Ishikawa (cell line): ENCODE results near the gene FAM120B.

Source experiments
- CEBPB ChIP-seq: IDR thresholded peaks from 2 replicates; pipeline ENCODE4 v1.6.1; 2012
- CREB1 ChIP-seq: IDR thresholded peaks from 2 replicates; pipeline ENCODE4 v1.6.1; 2012; ENCODE audit warnings: low read depth
- EGR1 ChIP-seq: IDR thresholded peaks from 2 replicates; pipeline ENCODE4 v1.6.1; 2012
- EP300 ChIP-seq: IDR thresholded peaks from 2 replicates; pipeline ENCODE4 v1.6.1; 2012; ENCODE audit warnings: borderline replicate concordance
- FOXM1 ChIP-seq: IDR thresholded peaks from 2 replicates; pipeline ENCODE4 v1.6.1; 2012; ENCODE audit warnings: low read depth, borderline replicate concordance
- MAX ChIP-seq: IDR thresholded peaks from 2 replicates; pipeline ENCODE4 v1.6.1; 2012
- NFIC ChIP-seq: IDR thresholded peaks from 2 replicates; pipeline ENCODE4 v1.6.1; 2012
- RAD21 ChIP-seq: IDR thresholded peaks from 2 replicates; pipeline ENCODE4 v1.6.1; 2012; ENCODE audit warnings: low read depth
- REST ChIP-seq: IDR thresholded peaks from 2 replicates; pipeline ENCODE4 v1.6.1; 2012; ENCODE audit warnings: low read depth, mild to moderate bottlenecking
- TAF1 ChIP-seq: IDR thresholded peaks from 2 replicates; pipeline ENCODE4 v1.6.1; 2012; ENCODE audit warnings: low read depth, mild to moderate bottlenecking
- TCF12 ChIP-seq: IDR thresholded peaks from 2 replicates; pipeline ENCODE4 v1.6.1; 2012; ENCODE audit warnings: low read depth
- TEAD4 ChIP-seq: IDR thresholded peaks from 2 replicates; pipeline ENCODE4 v1.6.1; 2012
- USF1 ChIP-seq: IDR thresholded peaks from 2 replicates; pipeline ENCODE4 v1.6.1; 2012
- YY1 ChIP-seq: IDR thresholded peaks from 2 replicates; pipeline ENCODE4 v1.6.1; 2012; ENCODE audit warnings: low read depth
- ZBTB7A ChIP-seq: IDR thresholded peaks from 2 replicates; pipeline ENCODE4 v1.6.1; 2012; ENCODE audit warnings: low read depth

Gene FAM120B

GRCh38 chr6:170367241-170367640 is 60.7 kb downstream of the FAM120B start:
- TF ChIP-seq YY1 (no peak), CEBPB (no peak), REST (no peak), ZBTB7A (no peak), NFIC (no peak), CREB1 (no peak), TEAD4 (no peak), TCF12 (no peak), TAF1 (no peak)

- TF ChIP-seq CREB1 = no peak
- no peak for TF ChIP-seq ZBTB7A
- TF ChIP-seq TCF12 = no peak
- TF ChIP-seq YY1 = no peak
- no peak for TF ChIP-seq RAD21
- no peak for TF ChIP-seq EP300
- TF ChIP-seq TAF1 = no peak
- TF ChIP-seq EGR1 = no peak
- no peak for TF ChIP-seq CEBPB
- no peak for TF ChIP-seq REST
- TF ChIP-seq FOXM1 = no peak
- TF ChIP-seq MAX = no peak
- no peak for TF ChIP-seq TEAD4
- no peak for TF ChIP-seq USF1
- TF ChIP-seq NFIC = no peak
Measured at GRCh38 chr6:170368544-170368943, 62.0 kb downstream of the FAM120B start.

- no peak for TF ChIP-seq CEBPB
- TF ChIP-seq CREB1 = no peak
Measured at GRCh38 chr6:170369403-170369802, 62.8 kb downstream of the FAM120B start.

GRCh38 chr6:170370416-170370815 is 63.9 kb downstream of the FAM120B start:
- TF ChIP-seq EGR1 = no peak
- TF ChIP-seq CEBPB = no peak
- TF ChIP-seq CREB1 = no peak

- TF ChIP-seq CEBPB = no peak
Measured at GRCh38 chr6:170371080-170371479, 64.5 kb downstream of the FAM120B start.

GRCh38 chr6:170371588-170371987 is 65.0 kb downstream of the FAM120B start:
- TF ChIP-seq MAX (no peak), NFIC (no peak), ZBTB7A (no peak), EGR1 (no peak), FOXM1 (no peak), YY1 (no peak), REST (no peak), USF1 (no peak), RAD21 (no peak), TEAD4 (no peak), TAF1 (no peak), CREB1 (no peak), TCF12 (no peak), CEBPB (no peak), EP300 (no peak)
